H1 (cell line): ENCODE data around the gene ZNF716.
"Not testable (repeated sequence)": the region's sequence is repeated elsewhere in the genome, so short reads cannot be mapped to it uniquely, and the experiment has no call there.

ENCODE experiments used
- ATF2 ChIP-seq: IDR thresholded peaks from 2 replicates; pipeline ENCODE4 v1.6.1; 2012; ENCODE audit warnings: low read length, inconsistent platforms
- CBX5 ChIP-seq: fragments of 300-800, 300-1000 bp; sonication (generic); IDR thresholded peaks from 2 replicates; pipeline ENCODE4 v1.7.1; 2016; ENCODE audit warnings: antibody characterized with exemption, low read length, low read depth
- POLR2A ChIP-seq, 2 experiments: IDR thresholded peaks; 1 replicate in 1 of 2; 2 replicates in 1 of 2; pipeline ENCODE4 v1.6.1; 2011; ENCODE audit warnings: low read depth in 2 of 2, low read length in 2 of 2, mild to moderate bottlenecking in 2 of 2; ENCODE audit errors: control extremely low read depth in 1 of 2
- RAD21 ChIP-seq, 2 experiments: IDR thresholded peaks in 1 of 2; conservative IDR thresholded peaks in 1 of 2; 2 replicates each; pipeline ENCODE4 v1.6.1; 2011; ENCODE audit warnings: low read depth in 2 of 2, low read length in 2 of 2, improper control_type of control experiment in 1 of 2, inconsistent platforms in 1 of 2, mild to moderate bottlenecking in 1 of 2, moderate library complexity in 1 of 2
- TF ChIP-seq, protein P1 (sequence below), 3 experiments: IDR thresholded peaks; 1 replicate in 2 of 3; 2 replicates in 1 of 3; pipeline versions ENCODE4 v1.5.1 to v1.6.1; 2011; ENCODE audit warnings: low read length in 3 of 3, mild to moderate bottlenecking in 3 of 3, inconsistent platforms in 2 of 3, low read depth in 1 of 3, moderate library complexity in 1 of 3; ENCODE audit not compliant: insufficient read depth in 1 of 3; ENCODE audit errors: control extremely low read depth in 1 of 3

DNA sequence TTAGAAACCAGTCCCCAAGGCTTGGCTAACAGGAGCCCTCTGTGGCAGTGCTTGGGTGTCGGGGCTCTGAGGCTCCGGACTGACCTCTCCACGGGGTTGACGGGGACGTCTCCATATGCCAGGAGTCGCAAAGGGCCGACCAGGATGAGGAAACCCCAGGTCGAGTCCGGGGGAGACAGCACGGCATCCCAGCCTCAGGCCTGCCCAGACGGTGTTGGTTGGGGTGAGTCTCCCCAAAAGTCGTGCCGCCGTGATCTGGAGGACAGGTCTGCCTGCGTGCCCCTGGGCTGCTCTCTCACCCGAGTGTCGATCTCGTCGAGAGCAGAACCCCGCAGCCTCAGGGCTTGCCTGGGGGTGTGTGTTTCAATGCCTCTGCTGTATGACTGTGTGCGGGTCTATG, 35.0 kb downstream of the ZNF716 start:
- TF ChIP-seq CBX5; ATF2; POLR2A (IDR thresholded peaks at IDR 0.05; ENCODE audit: control extremely low read depth in 1 of 2, low read depth in 2 of 2, low read length in 2 of 2); RAD21 (IDR thresholded peaks at IDR 0.05 in 1 of 2, conservative IDR thresholded peaks at IDR 0.05 in 1 of 2; ENCODE audit: low read depth in 2 of 2, low read length in 2 of 2): not testable (repeated sequence)
- TF ChIP-seq, protein P1, sequence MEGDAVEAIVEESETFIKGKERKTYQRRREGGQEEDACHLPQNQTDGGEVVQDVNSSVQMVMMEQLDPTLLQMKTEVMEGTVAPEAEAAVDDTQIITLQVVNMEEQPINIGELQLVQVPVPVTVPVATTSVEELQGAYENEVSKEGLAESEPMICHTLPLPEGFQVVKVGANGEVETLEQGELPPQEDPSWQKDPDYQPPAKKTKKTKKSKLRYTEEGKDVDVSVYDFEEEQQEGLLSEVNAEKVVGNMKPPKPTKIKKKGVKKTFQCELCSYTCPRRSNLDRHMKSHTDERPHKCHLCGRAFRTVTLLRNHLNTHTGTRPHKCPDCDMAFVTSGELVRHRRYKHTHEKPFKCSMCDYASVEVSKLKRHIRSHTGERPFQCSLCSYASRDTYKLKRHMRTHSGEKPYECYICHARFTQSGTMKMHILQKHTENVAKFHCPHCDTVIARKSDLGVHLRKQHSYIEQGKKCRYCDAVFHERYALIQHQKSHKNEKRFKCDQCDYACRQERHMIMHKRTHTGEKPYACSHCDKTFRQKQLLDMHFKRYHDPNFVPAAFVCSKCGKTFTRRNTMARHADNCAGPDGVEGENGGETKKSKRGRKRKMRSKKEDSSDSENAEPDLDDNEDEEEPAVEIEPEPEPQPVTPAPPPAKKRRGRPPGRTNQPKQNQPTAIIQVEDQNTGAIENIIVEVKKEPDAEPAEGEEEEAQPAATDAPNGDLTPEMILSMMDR (IDR thresholded peaks at IDR 0.05; ENCODE audit: control extremely low read depth in 1 of 3, insufficient read depth in 1 of 3, low read depth in 1 of 3, low read length in 3 of 3), result not testable (repeated sequence)
